H1 (cell line): ENCODE results near the gene CACNA2D1. TPM values are rescaled to one million over a fixed set of nuclear protein-coding genes. Genes with fewer than 3 reads are reported as not detected.

Experiments
- SP4 ChIP-seq: IDR thresholded peaks from 2 replicates; pipeline ENCODE4 v1.6.1; 2012; ENCODE audit warnings: low read length, inconsistent platforms
- polyA plus RNA-seq, 7 experiments: library from polyadenylated mRNA; depleted of rRNA in 3 of 7; stranded (reverse) in 5 of 7; unstranded in 2 of 7; fragments of >200 nt in 5 of 7; fragments of 200-250 nt in 2 of 7; gene quantifications; 1 replicate in 5 of 7; 2 replicates in 1 of 7; 4 replicates in 1 of 7; pipeline versions ENCODE4 v1.2.1 to v1.2.3, GENCODE V29; 2011 to 2013; ENCODE audit warnings: missing spikeins in 2 of 7, mixed read lengths in 2 of 7
- total RNA-seq: library from RNA; stranded (reverse); fragmentation: NEBNext Ultra II Directional; extraction: Animal tissue kit (Norgen Biotek cat#: 25700); gene quantifications from 2 replicates; pipeline ENCODE4 v1.2.1, GENCODE V29; 2021
- TF ChIP-seq, protein P1 (sequence below): fragments of 300-600 bp; sonication (generic); IDR thresholded peaks from 2 replicates; pipeline ENCODE4 v1.7.1; 2012; ENCODE audit warnings: low read length, moderate library complexity, mild to moderate bottlenecking, inconsistent platforms; ENCODE audit not compliant: insufficient replicate concordance

Gene CACNA2D1
- total and polyA plus RNA-seq, 2 of the 8 experiments (the other 6 are each of a cell fraction or from before 2014, with no cell fraction given), result 4.3 to 27.3 TPM

DNA sequence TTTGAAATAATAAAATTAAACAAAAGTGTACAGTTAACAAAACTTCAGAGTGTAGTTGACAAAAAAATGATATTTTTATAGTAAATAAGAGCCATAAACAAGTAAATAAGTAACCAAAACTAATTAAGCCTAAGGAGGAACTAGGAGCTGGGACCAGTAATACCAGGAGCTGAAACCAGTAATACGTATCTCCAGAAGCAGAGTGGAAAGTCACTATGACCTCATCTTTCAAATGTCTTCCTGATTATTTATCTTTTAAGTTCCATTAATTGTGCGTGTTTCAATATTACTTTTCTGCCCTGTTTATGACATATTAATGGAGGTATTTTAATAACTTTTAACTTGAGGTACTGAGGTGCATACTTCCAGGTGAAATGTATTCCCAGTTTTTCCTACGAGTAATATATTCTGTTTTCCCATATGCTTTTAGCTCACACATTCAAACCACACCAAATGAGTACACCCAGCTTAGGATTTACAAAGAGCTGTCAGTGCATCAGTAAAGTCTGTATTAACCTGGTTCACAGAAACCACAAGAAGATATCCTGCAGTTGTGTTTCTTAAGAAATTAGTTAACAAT lies 390.0 kb downstream of the CACNA2D1 start (continued):
- TF ChIP-seq, protein P1, sequence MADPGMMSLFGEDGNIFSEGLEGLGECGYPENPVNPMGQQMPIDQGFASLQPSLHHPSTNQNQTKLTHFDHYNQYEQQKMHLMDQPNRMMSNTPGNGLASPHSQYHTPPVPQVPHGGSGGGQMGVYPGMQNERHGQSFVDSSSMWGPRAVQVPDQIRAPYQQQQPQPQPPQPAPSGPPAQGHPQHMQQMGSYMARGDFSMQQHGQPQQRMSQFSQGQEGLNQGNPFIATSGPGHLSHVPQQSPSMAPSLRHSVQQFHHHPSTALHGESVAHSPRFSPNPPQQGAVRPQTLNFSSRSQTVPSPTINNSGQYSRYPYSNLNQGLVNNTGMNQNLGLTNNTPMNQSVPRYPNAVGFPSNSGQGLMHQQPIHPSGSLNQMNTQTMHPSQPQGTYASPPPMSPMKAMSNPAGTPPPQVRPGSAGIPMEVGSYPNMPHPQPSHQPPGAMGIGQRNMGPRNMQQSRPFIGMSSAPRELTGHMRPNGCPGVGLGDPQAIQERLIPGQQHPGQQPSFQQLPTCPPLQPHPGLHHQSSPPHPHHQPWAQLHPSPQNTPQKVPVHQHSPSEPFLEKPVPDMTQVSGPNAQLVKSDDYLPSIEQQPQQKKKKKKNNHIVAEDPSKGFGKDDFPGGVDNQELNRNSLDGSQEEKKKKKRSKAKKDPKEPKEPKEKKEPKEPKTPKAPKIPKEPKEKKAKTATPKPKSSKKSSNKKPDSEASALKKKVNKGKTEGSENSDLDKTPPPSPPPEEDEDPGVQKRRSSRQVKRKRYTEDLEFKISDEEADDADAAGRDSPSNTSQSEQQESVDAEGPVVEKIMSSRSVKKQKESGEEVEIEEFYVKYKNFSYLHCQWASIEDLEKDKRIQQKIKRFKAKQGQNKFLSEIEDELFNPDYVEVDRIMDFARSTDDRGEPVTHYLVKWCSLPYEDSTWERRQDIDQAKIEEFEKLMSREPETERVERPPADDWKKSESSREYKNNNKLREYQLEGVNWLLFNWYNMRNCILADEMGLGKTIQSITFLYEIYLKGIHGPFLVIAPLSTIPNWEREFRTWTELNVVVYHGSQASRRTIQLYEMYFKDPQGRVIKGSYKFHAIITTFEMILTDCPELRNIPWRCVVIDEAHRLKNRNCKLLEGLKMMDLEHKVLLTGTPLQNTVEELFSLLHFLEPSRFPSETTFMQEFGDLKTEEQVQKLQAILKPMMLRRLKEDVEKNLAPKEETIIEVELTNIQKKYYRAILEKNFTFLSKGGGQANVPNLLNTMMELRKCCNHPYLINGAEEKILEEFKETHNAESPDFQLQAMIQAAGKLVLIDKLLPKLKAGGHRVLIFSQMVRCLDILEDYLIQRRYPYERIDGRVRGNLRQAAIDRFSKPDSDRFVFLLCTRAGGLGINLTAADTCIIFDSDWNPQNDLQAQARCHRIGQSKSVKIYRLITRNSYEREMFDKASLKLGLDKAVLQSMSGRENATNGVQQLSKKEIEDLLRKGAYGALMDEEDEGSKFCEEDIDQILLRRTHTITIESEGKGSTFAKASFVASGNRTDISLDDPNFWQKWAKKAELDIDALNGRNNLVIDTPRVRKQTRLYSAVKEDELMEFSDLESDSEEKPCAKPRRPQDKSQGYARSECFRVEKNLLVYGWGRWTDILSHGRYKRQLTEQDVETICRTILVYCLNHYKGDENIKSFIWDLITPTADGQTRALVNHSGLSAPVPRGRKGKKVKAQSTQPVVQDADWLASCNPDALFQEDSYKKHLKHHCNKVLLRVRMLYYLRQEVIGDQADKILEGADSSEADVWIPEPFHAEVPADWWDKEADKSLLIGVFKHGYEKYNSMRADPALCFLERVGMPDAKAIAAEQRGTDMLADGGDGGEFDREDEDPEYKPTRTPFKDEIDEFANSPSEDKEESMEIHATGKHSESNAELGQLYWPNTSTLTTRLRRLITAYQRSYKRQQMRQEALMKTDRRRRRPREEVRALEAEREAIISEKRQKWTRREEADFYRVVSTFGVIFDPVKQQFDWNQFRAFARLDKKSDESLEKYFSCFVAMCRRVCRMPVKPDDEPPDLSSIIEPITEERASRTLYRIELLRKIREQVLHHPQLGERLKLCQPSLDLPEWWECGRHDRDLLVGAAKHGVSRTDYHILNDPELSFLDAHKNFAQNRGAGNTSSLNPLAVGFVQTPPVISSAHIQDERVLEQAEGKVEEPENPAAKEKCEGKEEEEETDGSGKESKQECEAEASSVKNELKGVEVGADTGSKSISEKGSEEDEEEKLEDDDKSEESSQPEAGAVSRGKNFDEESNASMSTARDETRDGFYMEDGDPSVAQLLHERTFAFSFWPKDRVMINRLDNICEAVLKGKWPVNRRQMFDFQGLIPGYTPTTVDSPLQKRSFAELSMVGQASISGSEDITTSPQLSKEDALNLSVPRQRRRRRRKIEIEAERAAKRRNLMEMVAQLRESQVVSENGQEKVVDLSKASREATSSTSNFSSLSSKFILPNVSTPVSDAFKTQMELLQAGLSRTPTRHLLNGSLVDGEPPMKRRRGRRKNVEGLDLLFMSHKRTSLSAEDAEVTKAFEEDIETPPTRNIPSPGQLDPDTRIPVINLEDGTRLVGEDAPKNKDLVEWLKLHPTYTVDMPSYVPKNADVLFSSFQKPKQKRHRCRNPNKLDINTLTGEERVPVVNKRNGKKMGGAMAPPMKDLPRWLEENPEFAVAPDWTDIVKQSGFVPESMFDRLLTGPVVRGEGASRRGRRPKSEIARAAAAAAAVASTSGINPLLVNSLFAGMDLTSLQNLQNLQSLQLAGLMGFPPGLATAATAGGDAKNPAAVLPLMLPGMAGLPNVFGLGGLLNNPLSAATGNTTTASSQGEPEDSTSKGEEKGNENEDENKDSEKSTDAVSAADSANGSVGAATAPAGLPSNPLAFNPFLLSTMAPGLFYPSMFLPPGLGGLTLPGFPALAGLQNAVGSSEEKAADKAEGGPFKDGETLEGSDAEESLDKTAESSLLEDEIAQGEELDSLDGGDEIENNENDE, result no peak
- no peak for TF ChIP-seq SP4
- TF ChIP-seq, all 59 proteins: peak for 0
